Hippocampal formation (tissue), 2 donors: ENCODE measurements around the gene SEPTIN10.
"Not testable (repeated sequence)": the region's sequence is repeated elsewhere in the genome, so short reads cannot be mapped to it uniquely, and the experiment has no call there.

Experiments used
- DNase-seq, 2 donors: peaks; one replicate each; lab custom pipeline; 2025; lab: John Stamatoyannopoulos, UW

Gene SEPTIN10

DNA sequence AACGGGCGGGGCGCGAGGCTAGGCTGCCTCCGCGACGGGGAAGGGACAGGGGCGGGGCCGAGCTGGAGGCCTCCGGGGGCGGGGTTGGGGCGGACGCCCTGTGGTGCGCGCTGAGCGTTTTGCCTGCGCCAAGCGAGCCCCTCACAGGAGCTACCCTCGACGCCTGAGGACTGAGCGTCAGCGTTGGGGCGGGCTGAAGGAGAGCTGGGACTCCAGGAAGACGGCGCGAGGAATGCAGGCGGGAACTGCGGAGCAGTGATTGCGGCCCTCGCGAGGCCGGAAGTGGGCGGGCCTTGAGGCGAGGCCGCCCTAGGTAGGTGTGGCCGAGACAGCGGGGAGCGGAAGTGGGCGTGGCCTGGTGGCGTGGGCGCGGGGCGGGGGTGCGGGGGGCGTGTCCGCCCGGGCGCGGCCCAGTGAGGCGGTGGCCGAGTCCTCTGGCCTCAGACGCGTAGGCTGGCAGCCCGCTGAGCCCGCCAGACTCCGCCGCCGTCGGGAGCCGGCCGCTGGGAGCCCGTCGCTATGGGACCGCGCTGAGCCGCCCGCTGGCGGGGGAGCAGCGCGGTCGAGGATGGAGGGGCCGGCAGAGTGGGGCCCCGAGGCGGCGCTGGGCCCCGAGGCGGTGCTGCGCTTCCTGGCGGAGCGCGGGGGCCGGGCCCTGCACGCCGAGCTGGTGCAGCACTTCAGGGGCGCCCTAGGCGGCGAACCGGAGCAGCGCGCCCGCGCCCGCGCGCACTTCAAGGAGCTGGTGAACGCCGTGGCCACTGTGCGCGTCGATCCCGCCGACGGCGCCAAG lies at the start of gene SEPTIN10, which contains the start of gene SOWAHC:
Gene SEPTIN10 (minus strand): TSS at position 45 of the 793 bp plus-strand sequence. CDS start 139 bp downstream, outside the sequence.
Gene SOWAHC (plus strand): TSS at position 443 of the 793 bp plus-strand sequence. CDS start 126 bp downstream, at position 569.
- peak; percentile 93 for DNase-seq

DNA sequence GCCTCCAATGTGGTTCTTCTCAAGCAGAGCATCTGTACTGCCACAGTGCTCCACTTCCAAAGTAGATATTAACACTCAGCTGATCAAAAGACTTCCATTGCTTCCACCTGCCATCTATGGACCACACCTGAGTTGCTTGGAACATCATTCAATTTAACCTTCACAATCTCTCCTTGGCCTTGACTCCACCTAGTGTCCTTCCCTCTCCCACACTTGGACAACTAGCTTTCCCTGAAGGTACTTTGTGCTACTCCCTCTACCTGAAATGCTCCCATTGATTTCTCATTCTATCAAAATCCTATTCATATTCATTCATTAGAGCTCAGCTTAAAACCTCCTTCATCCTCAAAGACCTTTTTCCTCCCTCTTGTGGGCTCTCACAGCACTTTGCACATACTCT lies 49.1 kb upstream of the SEPTIN10 start:
- DNase-seq: no peak

- no peak for DNase-seq
Measured at GRCh38 chr2:109660046-109660860, 46.5 kb upstream of the SEPTIN10 start.

- DNase-seq: no peak
Measured at GRCh38 chr2:109659396-109660045, 45.8 kb upstream of the SEPTIN10 start.

- DNase-seq: no peak
Measured at GRCh38 chr2:109655287-109655686, 41.5 kb upstream of the SEPTIN10 start.

- no peak for DNase-seq
Measured at GRCh38 chr2:109654326-109655050, 40.7 kb upstream of the SEPTIN10 start.

DNA sequence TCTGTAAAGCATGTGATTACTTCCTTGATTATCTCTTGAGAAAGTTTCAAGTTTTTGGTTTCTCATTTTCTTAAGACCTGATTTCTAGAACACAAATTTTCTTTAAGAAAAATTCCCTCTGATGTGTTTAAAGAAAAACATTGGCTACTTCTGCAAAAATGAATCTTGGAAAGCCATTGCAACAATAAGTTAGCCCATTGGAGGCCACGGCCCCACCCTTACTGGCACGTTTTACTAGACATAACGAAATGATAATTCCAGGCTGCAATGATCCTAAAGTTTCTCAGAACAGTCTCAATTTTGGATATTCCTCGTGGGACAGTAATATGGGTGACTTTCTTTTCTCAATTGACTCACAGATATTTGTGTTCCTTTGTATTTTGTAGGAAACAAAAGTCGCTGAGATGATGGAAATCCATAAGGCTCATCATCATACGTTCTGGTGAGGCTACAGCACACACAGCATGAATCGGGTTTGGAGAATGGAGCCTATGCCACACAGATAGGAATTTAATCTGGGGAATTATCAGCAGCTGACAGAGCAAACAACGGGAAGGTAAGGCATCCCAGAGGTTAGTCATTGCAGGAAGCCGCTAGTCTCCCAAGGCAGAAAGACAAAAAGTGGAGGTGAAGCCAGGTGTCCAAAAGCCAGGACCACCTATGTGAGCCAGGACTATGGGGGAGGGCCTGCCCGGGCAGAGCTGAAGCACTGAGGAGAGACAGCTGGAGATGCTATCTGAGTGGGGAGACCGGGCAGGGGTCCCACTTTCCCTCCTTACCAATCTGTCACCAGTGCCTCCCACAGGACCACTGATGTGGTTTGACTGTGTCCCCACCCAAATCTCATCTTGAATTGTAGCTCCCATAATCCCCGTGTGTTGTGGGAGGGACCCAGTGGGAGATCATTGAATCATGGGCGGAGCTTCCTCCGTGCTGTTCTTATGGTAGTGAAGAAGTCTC lies 36.2 kb upstream of the SEPTIN10 start:
- DNase-seq: no peak

GRCh38 chr2:109648041-109648527 lies 34.3 kb upstream of the SEPTIN10 start:
- DNase-seq: no peak

GRCh38 chr2:109647636-109648035 lies 33.9 kb upstream of the SEPTIN10 start:
- no peak for DNase-seq

GRCh38 chr2:109646961-109647360 lies 33.2 kb upstream of the SEPTIN10 start:
- no peak for DNase-seq

DNA sequence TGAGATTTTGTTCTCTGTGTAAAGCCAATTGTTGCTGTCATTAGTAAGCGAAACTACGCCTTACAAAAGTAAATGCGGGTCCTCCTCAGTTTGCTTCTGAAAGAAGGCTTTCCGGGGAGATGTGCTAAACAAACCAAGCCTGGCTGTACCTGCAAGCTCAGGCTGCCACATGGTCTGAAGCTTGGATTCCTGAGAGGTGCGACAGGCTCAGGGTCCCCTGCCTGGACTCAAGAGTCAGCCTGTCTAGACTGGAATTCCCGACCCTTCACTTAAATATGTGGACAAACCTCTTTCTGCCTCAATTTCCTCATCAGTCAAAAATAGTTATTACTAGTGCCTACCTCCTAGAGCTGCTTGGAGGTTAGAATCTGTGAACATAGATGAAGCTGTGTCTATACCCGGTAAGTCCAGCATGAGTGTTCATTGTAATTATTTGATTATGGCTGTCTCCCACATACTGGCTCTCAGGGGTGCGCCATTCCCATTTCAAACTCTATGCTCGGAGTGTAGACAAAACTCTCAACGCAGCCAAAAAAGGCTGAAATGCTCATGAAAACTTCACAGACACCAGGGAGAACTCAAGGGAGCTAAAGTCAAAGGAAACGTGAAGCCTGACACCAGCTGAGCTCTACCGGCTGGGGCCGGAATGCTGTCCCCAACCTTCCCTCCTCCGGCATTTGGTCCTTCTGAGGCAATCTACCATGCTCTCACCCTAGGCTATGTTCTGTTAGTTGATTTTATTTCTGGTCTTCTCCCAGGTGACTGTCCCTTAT lies 31.8 kb upstream of the SEPTIN10 start:
- no peak for DNase-seq

- peak in 1 of 2 donors; percentile 15 for DNase-seq
Measured at GRCh38 chr2:109644571-109645275, 31.0 kb upstream of the SEPTIN10 start.

DNA sequence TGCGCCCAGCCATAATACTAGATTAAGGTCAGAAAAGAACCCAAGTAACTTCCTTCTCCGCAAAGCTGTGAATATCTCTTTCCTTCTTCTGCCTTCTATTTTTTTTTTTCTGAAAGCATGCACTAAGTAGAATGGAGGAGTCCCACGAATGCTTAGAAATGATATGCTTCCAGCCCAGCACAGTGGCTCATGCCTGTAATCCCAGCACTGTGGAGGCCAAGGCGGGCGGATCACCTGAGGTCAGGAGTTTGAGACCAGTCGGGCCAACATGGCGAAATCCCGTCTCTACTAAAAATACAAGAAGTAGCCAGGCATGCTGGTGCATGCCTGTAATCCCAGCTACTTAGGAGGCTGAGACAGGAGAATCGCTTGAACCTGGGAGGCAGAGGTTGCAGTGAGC lies 26.2 kb upstream of the SEPTIN10 start:
- DNase-seq: not testable (repeated sequence)

- DNase-seq: no peak
Measured at GRCh38 chr2:109638795-109639194, 25.0 kb upstream of the SEPTIN10 start.

DNA sequence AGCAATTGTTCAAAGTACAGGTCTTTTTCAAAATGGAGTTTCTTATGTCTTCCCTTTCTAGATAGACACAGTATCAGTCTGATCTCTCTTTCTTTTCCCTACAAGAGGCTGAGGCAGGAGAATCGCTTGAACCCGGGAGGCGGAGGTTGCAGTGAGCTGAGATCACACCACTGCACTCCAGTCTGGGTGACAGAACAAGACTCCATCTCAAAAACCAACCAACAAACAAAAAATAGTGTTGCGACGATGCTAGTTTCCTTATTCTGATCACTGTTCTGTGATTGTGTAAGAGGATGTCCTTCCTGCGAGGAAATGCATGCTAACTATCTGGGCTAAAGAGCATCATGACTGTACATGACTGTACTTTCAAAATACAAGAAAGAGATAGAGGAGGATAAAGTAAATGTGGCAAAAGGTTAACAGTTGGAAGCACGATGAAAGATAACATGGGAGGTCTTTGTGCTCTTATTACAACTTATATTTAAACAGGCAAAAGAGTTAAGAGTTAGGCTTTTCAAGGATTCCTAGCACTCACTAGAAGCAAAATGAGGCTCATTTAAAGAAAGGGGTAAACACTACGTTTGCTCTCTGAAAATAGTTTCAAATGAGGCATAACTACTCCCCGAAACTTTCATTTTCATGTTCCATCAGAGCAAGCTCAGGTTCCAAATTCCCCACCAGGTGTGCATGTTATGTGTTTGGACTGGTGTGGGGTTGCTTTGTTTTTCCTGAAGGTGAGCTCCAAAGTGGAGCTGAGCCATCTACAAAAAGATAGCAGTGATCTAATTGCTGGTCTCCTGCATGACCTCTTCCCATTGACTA lies 24.2 kb upstream of the SEPTIN10 start:
- no peak for DNase-seq

GRCh38 chr2:109636317-109636716 lies 22.6 kb upstream of the SEPTIN10 start:
- no peak for DNase-seq

DNA sequence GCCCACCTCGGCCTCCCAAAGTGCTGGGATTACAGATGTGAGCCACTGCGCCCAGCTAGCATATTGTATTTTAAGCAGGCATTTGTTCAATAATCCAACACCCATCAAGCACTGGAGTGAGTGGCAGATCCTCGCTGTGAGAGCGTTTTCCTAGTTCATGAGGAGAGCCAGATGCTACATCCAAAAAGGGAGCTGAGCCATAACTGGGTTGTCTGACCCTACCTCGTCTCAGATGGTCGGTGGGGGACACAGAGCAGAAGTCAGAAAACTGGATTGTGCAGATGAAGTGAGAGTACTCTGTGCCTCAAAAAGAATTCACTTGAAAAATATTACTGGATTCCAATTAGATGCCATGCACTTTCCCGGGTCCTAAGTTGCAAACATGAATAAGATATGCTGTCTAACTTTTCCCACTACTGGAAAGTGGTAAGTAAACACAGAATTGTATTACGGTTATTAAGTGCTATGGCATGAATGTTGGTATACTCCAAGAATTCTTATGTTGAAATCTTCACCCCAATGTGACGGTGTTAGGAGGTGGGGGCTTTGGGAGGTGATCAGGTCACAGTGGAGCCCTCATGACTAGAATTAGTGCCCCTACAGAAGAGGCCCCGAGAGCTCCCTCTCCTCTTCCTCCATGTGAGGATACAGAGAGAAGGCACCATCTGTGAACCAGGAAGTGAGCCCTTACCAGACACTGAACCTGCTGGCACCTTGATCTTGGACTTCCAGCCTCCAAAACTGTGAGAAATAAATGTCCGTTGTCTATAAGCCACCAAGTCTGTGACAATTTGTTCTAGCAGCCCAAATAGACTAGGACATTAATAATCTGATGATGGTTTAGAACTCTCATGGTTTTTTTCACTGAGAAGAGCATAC lies 21.9 kb upstream of the SEPTIN10 start:
- no peak for DNase-seq
